M059J (cell line): ENCODE measurements around the gene ATP2B3. TPM values are rescaled to one million over a fixed set of nuclear protein-coding genes. Genes with fewer than 3 reads are reported as not detected.

Experiments used
- total RNA-seq: library from RNA; depleted of rRNA; stranded (reverse); fragments of >200 nt; shearing (Covaris generic); gene quantifications from 2 replicates; pipeline ENCODE4 v1.2.3, GENCODE V29; 2014; rRNA removed

ATP2B3 gene
- total RNA-seq, 1 experiment from 2014 or later: not detected

Other genes starting within 250 kb of the ATP2B3 start
- not detected in 2 replicates for gene PNMA6F, start 195.9 kb upstream of the ATP2B3 start, total RNA-seq
- 9.3 and 14.0 TPM in 2 replicates for gene ZNF275, start 183.5 kb upstream of the ATP2B3 start, total RNA-seq
- gene PNMA6E, start 116.3 kb upstream of the ATP2B3 start, total RNA-seq: not detected in 2 replicates
- gene ZFP92, start 106.2 kb upstream of the ATP2B3 start, total RNA-seq: not detected in 2 replicates
- 1.6 TPM in 1 of 2 replicates, not detected in the other for gene TREX2, start 71.6 kb upstream of the ATP2B3 start, total RNA-seq
- gene HAUS7, start 47.1 kb upstream of the ATP2B3 start, total RNA-seq: 76.0 and 85.3 TPM in 2 replicates
- 53.3 TPM in 2 replicates for gene BGN, start 22.7 kb upstream of the ATP2B3 start, total RNA-seq
- 45.8 and 52.7 TPM in 2 replicates for gene CCNQ, start 81.5 kb downstream of the ATP2B3 start, total RNA-seq
- gene DUSP9, start 129.6 kb downstream of the ATP2B3 start, total RNA-seq: 0.27 and 1.1 TPM in 2 replicates
- gene PNCK, start 156.2 kb downstream of the ATP2B3 start, total RNA-seq: not detected in 2 replicates
- gene SLC6A8, start 170.3 kb downstream of the ATP2B3 start, total RNA-seq: 13.6 and 24.5 TPM in 2 replicates
- 384 and 401 TPM in 2 replicates for gene BCAP31, start 206.7 kb downstream of the ATP2B3 start, total RNA-seq
- gene ABCD1, start 207.2 kb downstream of the ATP2B3 start, total RNA-seq: 27.4 and 42.9 TPM in 2 replicates
- 1.2 and 2.2 TPM in 2 replicates for gene PLXNB3, start 246.6 kb downstream of the ATP2B3 start, total RNA-seq